PFSK-1 (cell line): ENCODE measurements around the gene KAZN.

Experiments
- FOXP2 ChIP-seq: optimal IDR thresholded peaks from 2 replicates; pipeline ENCODE3; 2011; ENCODE audit warnings: borderline replicate concordance, control low read depth, inconsistent platforms; ENCODE audit not compliant: insufficient read depth; ENCODE audit errors: extremely low read length, extremely low read depth
- POLR2AphosphoS5 ChIP-seq: IDR thresholded peaks from 2 replicates; pipeline ENCODE4 v1.6.1; 2012; ENCODE audit warnings: low read depth, mild to moderate bottlenecking, control low read depth, low read length, moderate library complexity
- SIN3A ChIP-seq: IDR thresholded peaks from 2 replicates; pipeline ENCODE4 v1.6.1; 2012; ENCODE audit warnings: mild to moderate bottlenecking, low read length, moderate library complexity, borderline replicate concordance; ENCODE audit not compliant: insufficient read depth
- TAF1 ChIP-seq: IDR thresholded peaks from 2 replicates; pipeline ENCODE4 v1.6.1; 2012; ENCODE audit warnings: low read length, control low read depth, borderline replicate concordance; ENCODE audit not compliant: insufficient read depth
- TF ChIP-seq, protein P1 (sequence below), 2 experiments: IDR thresholded peaks; 2 replicates each; pipeline versions ENCODE4 v1.6.1 to v1.8.0; 2011 to 2012; ENCODE audit warnings: low read depth in 2 of 2, low read length in 2 of 2, control low read depth in 1 of 2, inconsistent platforms in 1 of 2, mild to moderate bottlenecking in 1 of 2, moderate library complexity in 1 of 2; ENCODE audit not compliant: insufficient read depth in 1 of 2

The KAZN gene

DNA sequence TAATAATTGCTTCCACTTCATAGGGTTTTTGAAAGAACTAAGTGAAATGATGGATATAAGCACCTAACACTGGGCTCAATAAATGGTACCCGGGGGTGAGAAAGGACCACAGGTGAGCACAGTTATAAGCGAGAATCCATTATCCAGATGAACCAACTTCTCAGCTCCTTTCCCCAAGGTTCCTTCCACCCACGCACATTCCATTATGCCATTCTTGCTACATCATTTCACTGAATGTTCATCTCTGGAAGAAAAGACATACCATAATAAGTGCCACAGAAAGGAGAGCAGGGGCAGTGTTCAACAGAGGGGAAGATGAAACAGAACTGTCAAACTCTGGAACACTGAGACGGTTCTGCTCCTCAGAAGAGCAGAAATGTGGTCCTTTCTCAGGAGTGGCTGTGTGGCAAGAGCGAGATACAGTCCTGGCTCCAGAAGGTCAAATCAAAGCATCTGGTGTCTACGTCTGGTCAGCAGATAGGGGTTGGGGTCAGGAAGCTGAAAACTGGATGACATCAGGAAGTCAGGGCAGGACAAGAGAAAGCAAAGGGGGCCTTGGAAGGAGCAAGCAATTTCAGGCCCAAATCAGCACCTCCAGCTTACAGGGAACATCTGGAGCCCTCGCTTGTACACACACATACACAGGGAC is 299.6 kb downstream of the KAZN start:
- TF ChIP-seq, protein P1, sequence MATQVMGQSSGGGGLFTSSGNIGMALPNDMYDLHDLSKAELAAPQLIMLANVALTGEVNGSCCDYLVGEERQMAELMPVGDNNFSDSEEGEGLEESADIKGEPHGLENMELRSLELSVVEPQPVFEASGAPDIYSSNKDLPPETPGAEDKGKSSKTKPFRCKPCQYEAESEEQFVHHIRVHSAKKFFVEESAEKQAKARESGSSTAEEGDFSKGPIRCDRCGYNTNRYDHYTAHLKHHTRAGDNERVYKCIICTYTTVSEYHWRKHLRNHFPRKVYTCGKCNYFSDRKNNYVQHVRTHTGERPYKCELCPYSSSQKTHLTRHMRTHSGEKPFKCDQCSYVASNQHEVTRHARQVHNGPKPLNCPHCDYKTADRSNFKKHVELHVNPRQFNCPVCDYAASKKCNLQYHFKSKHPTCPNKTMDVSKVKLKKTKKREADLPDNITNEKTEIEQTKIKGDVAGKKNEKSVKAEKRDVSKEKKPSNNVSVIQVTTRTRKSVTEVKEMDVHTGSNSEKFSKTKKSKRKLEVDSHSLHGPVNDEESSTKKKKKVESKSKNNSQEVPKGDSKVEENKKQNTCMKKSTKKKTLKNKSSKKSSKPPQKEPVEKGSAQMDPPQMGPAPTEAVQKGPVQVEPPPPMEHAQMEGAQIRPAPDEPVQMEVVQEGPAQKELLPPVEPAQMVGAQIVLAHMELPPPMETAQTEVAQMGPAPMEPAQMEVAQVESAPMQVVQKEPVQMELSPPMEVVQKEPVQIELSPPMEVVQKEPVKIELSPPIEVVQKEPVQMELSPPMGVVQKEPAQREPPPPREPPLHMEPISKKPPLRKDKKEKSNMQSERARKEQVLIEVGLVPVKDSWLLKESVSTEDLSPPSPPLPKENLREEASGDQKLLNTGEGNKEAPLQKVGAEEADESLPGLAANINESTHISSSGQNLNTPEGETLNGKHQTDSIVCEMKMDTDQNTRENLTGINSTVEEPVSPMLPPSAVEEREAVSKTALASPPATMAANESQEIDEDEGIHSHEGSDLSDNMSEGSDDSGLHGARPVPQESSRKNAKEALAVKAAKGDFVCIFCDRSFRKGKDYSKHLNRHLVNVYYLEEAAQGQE (IDR thresholded peaks at IDR 0.05; ENCODE audit: insufficient read depth in 1 of 2, low read depth in 2 of 2, low read length in 2 of 2), result no peak
- no peak for TF ChIP-seq SIN3A
- TF ChIP-seq POLR2AphosphoS5, result no peak
- no peak for TF ChIP-seq FOXP2

DNA sequence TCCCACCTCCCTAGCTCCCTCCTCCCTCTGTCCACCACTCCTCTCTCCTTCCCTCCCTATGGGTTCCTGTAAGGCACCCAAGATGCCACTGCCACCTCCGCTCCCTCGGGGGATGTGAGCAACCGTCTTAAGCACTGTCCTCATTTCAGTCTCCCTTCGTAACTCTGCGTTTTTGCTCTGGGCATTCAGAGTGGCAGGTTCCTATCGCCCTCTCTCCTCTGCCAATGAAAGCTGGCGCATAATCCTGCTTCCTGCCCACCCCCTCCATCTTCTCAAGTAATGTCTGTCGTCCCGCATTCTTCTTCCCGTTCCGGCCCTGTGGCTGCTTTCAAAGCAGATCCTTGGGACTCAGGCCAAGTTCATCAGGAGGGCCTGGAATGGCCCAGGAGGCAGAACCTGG is 301.2 kb downstream of the KAZN start:
- TF ChIP-seq POLR2AphosphoS5 (no peak), FOXP2 (no peak), TAF1 (no peak), SIN3A (no peak)
- TF ChIP-seq, protein P1 (IDR thresholded peaks at IDR 0.05; ENCODE audit: insufficient read depth in 1 of 2, low read depth in 2 of 2, low read length in 2 of 2), result no peak

DNA sequence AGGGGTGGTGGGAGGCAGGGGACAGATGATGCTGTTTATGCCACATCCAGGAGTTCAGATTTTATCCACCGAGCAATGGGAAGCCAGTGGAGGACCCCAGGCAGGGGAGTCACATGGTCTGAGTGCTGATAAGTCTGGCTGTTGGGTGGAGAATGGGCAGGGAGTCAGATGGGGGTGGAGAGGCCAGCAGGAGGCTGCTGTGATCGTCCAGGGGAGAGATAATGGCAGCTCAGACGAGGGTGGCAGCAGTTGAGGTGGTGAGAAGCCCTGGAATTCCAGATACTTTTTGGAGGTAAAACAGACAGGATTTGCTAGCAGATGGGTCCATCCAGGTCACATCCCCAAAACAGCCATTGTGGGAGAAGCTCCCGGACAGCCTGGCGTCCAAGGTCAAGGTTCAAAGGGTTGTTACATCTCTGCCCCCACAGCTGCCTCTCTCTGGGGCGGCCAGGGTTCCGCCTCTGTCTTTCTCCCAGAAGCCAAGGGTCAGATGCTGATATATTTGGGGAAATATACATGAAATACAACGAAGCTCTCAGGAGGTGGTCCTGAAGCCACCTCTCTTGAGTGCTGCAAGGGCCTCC is 303.0 kb downstream of the KAZN start:
- no peak for TF ChIP-seq POLR2AphosphoS5
- TF ChIP-seq SIN3A, result no peak
- TF ChIP-seq, protein P1 (IDR thresholded peaks at IDR 0.05; ENCODE audit: insufficient read depth in 1 of 2, low read depth in 2 of 2, low read length in 2 of 2), result no peak
- no peak for TF ChIP-seq TAF1
- TF ChIP-seq FOXP2, result no peak

DNA sequence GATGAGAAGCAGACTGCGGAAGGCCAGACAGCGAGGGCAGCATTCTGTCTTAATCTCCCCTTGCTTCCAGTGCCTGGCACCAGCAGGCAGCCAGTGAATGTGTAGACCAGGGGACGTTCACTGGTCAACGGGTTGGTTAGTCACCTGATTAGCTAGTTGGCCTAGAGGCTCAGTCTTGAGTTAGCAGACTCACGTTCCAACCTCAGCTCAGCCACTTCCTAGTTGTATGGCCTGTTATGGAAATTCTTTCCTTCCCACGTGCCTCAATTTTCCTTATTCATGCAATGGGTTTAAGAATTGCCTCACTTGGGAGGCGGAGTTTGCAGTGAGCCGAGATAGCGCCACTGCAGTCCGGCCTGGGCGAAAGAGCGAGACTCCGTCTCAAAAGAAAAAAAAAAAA is 305.4 kb downstream of the KAZN start:
- TF ChIP-seq, protein P1 (IDR thresholded peaks at IDR 0.05; ENCODE audit: insufficient read depth in 1 of 2, low read depth in 2 of 2, low read length in 2 of 2), result no peak
- TF ChIP-seq FOXP2 (no peak), TAF1 (no peak), POLR2AphosphoS5 (no peak)
